Gastroesophageal sphincter (tissue), 4 donors: Measurements from ENCODE around the gene COG1. TPM values are rescaled to one million over a fixed set of nuclear protein-coding genes. Genes with fewer than 3 reads are reported as not detected.
A peak's percentile ranks its signal among the peaks of the same experiment; 100 is the strongest.

Experiments used
- ATAC-seq: fragments of 150-250 bp; one replicate; pipeline ENCODE4 v1.9.1; 2016; ENCODE audit warnings: mild to moderate bottlenecking, moderate library complexity
- H3K27ac ChIP-seq, 4 donors: fragments of 200-600 bp; sonication (generic) in 3 of 4; 1 replicate in 3 of 4; 2 replicates in 1 of 4; pipeline ENCODE4 v1.5.1; 2016 to 2019
- H3K27me3 ChIP-seq: fragments of 200-600 bp; sonication (generic); one replicate; pipeline ENCODE4 v1.5.1; 2019
- H3K36me3 ChIP-seq, 2 donors: fragments of 200-600 bp; sonication (generic); one replicate each; pipeline ENCODE4 v1.5.1; 2019; ENCODE audit warnings: control low read depth in 1 of 2
- H3K4me1 ChIP-seq, 3 donors: fragments of 200-600 bp; sonication (generic); 1 replicate in 2 of 3; 2 replicates in 1 of 3; pipeline ENCODE4 v1.5.1; 2016 to 2019; ENCODE audit warnings: control low read depth in 2 of 3
- H3K4me3 ChIP-seq, 2 donors: fragments of 200-600 bp; sonication (generic); one replicate each; pipeline ENCODE4 v1.5.1; 2019; ENCODE audit warnings: mild to moderate bottlenecking in 1 of 2, moderate library complexity in 1 of 2
- H3K9me3 ChIP-seq, 3 donors: fragments of 200-600 bp; sonication (generic); one replicate each; pipeline ENCODE4 v1.5.1; 2017 to 2019; ENCODE audit warnings: control low read depth in 2 of 3
- CTCF ChIP-seq, 4 experiments: fragments of 200-600 bp in 2 of 4; fragments of 450-650 bp in 2 of 4; sonication (generic) in 1 of 4; IDR thresholded peaks; one replicate each; pipeline ENCODE4 v1.5.1; 2017 to 2019; ENCODE audit warnings: antibody characterized with exemption in 4 of 4, mild to moderate bottlenecking in 2 of 4, moderate library complexity in 2 of 4
- EP300 ChIP-seq: sonication (generic); formaldehyde crosslinking; IDR thresholded peaks from one replicate; pipeline ENCODE4 v1.6.1; 2017; ENCODE audit warnings: antibody characterized with exemption, mild to moderate bottlenecking
- POLR2A ChIP-seq, 2 donors: fragments of 450-650 bp; IDR thresholded peaks; one replicate each; pipeline ENCODE4 v1.6.1; 2017; ENCODE audit warnings: antibody characterized with exemption in 2 of 2, mild to moderate bottlenecking in 2 of 2, moderate library complexity in 1 of 2
- POLR2AphosphoS5 ChIP-seq: sonication (generic); formaldehyde crosslinking; IDR thresholded peaks from one replicate; pipeline ENCODE4 v1.6.1; 2017; ENCODE audit warnings: antibody characterized with exemption
- WGBS, 2 donors: methylation state at CpG; one replicate each; pipeline ENCODE4 v1.1.5; 2018; ENCODE audit warnings: low coverage in 1 of 2; 5-methylcytosine and 5-hydroxymethylcytosine counted together
- total RNA-seq, 4 donors: library from RNA; depleted of rRNA; stranded (reverse); fragments of >200 nt; gene quantifications; one replicate each; pipeline ENCODE4 v1.1.0, GENCODE V29; 2016

The COG1 gene
- total RNA-seq, 4 donors from 2014 or later: 16.2 to 33.0 (median 27.3) TPM

- Histone ChIP-seq H3K27me3 (peaks cover 1% of the 10 kb centered on the region), H3K36me3 (no peaks in the 10 kb centered on the region), H3K27ac (no peak overlapping the region), H3K4me1 (peaks cover 0 to 12% (median 0%) of the 10 kb centered on the region in 3 donors), H3K4me3 (no peak overlapping the region), H3K9me3 (no peaks in the 10 kb centered on the region)
- TF ChIP-seq POLR2A (IDR thresholded peaks at IDR 0.05): no peak
- no peak for TF ChIP-seq EP300
- TF ChIP-seq CTCF (IDR thresholded peaks at IDR 0.05): no peak
- TF ChIP-seq POLR2AphosphoS5: no peak
- WGBS, 2 donors: 100% methylated on average over 1 of the region's 1 CpG; no CpG with 5 or more reads in 1 of the 2 donors
- no peak for ATAC-seq
Observed at GRCh38 chr17:73188011-73188410, 4.8 kb upstream of the COG1 start.

- H3K9me3 ChIP-seq: no peaks in the 10 kb centered on the region
- WGBS, 2 donors: 78 to 94% methylated on average over 3 to 5 of the region's 6 CpGs
Observed at GRCh38 chr17:73189417-73190099, 3.3 kb upstream of the COG1 start.

GRCh38 chr17:73191443-73192205 is 1.2 kb upstream of the COG1 start:
- TF ChIP-seq POLR2A (IDR thresholded peaks at IDR 0.05): no peak
- TF ChIP-seq CTCF (IDR thresholded peaks at IDR 0.05): peak in 3 of 4 experiments; percentile 77 to 84 (median 82)
- Histone ChIP-seq H3K36me3 (peaks cover 0 to 5% of the 10 kb centered on the region in 2 donors), H3K27ac (peak overlapping the region; percentile 27 to 91 (median 68)), H3K4me3 (peak overlapping the region; percentile 96 to 98), H3K4me1 (peaks cover 0 to 37% (median 5%) of the 10 kb centered on the region in 3 donors), H3K27me3 (no peaks in the 10 kb centered on the region), H3K9me3 (no peaks in the 10 kb centered on the region)
- ATAC-seq: no peak
- 3 to 5% methylated on average over 17 to 22 of the region's 26 CpGs for WGBS, 2 donors

More at GRCh38 chr17:73189417-73190099, 3.3 kb upstream of the COG1 start:
- peaks cover 0 to 24% (median 5%) of the 10 kb centered on the region in 3 donors for H3K4me1 ChIP-seq
- no peaks in the 10 kb centered on the region for H3K27me3 ChIP-seq
- H3K36me3 ChIP-seq: no peaks in the 10 kb centered on the region
- TF ChIP-seq POLR2A (IDR thresholded peaks at IDR 0.05) (no peak), EP300 (no peak), CTCF (IDR thresholded peaks at IDR 0.05) (no peak), POLR2AphosphoS5 (no peak)
- H3K27ac ChIP-seq: no peak overlapping the region
- no peak for ATAC-seq
- no peak overlapping the region for H3K4me3 ChIP-seq

- ATAC-seq: peak; percentile 77
- H3K4me1 ChIP-seq: peaks cover 0 to 39% (median 5%) of the 10 kb centered on the region in 3 donors
Observed at GRCh38 chr17:73192206-73192893, 505 bp upstream of the COG1 start.

More at GRCh38 chr17:73192206-73192893, 505 bp upstream of the COG1 start:
- Histone ChIP-seq H3K27me3 (no peaks in the 10 kb centered on the region), H3K9me3 (no peaks in the 10 kb centered on the region), H3K4me3 (peak overlapping the region; percentile 96 to 98), H3K36me3 (peaks cover 0 to 12% of the 10 kb centered on the region in 2 donors), H3K27ac (peak overlapping the region; percentile 45 to 91 (median 88))
- WGBS, 2 donors: 0% methylated on average over 5 to 15 of the region's 74 CpGs
- TF ChIP-seq EP300: no peak
- no peak for TF ChIP-seq POLR2AphosphoS5
- peak in 3 of 4 experiments; percentile 7 to 29 (median 13) for TF ChIP-seq CTCF (IDR thresholded peaks at IDR 0.05)
- peak in 1 of 2 donors; percentile 7 for TF ChIP-seq POLR2A (IDR thresholded peaks at IDR 0.05)
